Gastrocnemius medialis (tissue), 4 donors: ENCODE results near the gene RPL36A. TPM values are rescaled to one million over a fixed set of nuclear protein-coding genes. Genes with fewer than 3 reads are reported as not detected.

Experiments used
- ATAC-seq, 2 donors: fragments of 150-250 bp; one replicate each; pipeline ENCODE4 v1.9.1; 2016
- DNase-seq, 2 donors: peaks; one replicate each; pipeline ENCODE4 v3.0.0-alpha.2; 2019
- H3K27ac ChIP-seq, 4 donors: fragments of 200-600 bp; sonication (generic); 1 replicate in 1 of 4; 2 replicates in 3 of 4; pipeline ENCODE4 v1.5.1; 2016 to 2018; ENCODE audit warnings: mild to moderate bottlenecking in 2 of 4, moderate library complexity in 1 of 4
- H3K27me3 ChIP-seq, 3 donors: fragments of 200-600 bp; sonication (generic) in 2 of 3; 1 replicate in 1 of 3; 2 replicates in 2 of 3; pipeline versions ENCODE4 v1.5.1 to v1.6.0; 2016 to 2019; ENCODE audit warnings: mild to moderate bottlenecking in 1 of 3, moderate library complexity in 1 of 3
- H3K36me3 ChIP-seq, 2 donors: fragments of 200-600 bp; sonication (generic) in 1 of 2; one replicate each; pipeline ENCODE4 v1.5.1; 2017 to 2018
- H3K4me1 ChIP-seq, 2 donors: fragments of 200-600 bp; sonication (generic) in 1 of 2; one replicate each; pipeline ENCODE4 v1.5.1; 2016 to 2017; ENCODE audit warnings: mild to moderate bottlenecking in 2 of 2
- H3K4me3 ChIP-seq, 4 donors: fragments of 200-600 bp; sonication (generic) in 3 of 4; 1 replicate in 1 of 4; 2 replicates in 3 of 4; pipeline ENCODE4 v1.5.1; 2016 to 2019; ENCODE audit warnings: mild to moderate bottlenecking in 2 of 4
- H3K9me3 ChIP-seq, 3 donors: fragments of 200-600 bp; sonication (generic) in 2 of 3; 1 replicate in 1 of 3; 2 replicates in 2 of 3; pipeline ENCODE4 v1.5.1; 2016 to 2019
- POLR2A ChIP-seq, 2 donors: fragments of 450-650 bp; IDR thresholded peaks; one replicate each; pipeline ENCODE4 v1.6.1; 2017; ENCODE audit warnings: antibody characterized with exemption in 2 of 2, mild to moderate bottlenecking in 2 of 2, moderate library complexity in 2 of 2
- in situ Hi-C, 4 donors: fragments of 200-750 bp; cut with MboI; loops; one replicate each; pipeline versions ENCODE4 v1.15.0 to v1.8.0; 2017; ENCODE audit warnings: low sequenced_read_pairs in 4 of 4
- intact Hi-C: fragments of 100-400 bp; cut with DNase I; formaldehyde crosslinking; loops from one replicate; pipeline ENCODE4 v1.15.1; 2023; ENCODE audit warnings: low total_unique reads
- total RNA-seq, 4 donors: library from RNA; depleted of rRNA; stranded (reverse); fragments of >200 nt; gene quantifications; one replicate each; pipeline versions ENCODE4 v1.1.0 to v1.2.3, GENCODE V29; 2016
- TF ChIP-seq, protein P1 (sequence below), 5 experiments: fragments of 450-650 bp in 3 of 5; fragments of 200-600 bp in 2 of 5; sonication (generic) in 2 of 5; IDR thresholded peaks in 4 of 5; conservative IDR thresholded peaks in 1 of 5; 1 replicate in 4 of 5; 2 replicates in 1 of 5; pipeline ENCODE4 v1.5.1; 2016 to 2019; ENCODE audit warnings: antibody characterized with exemption in 5 of 5, mild to moderate bottlenecking in 3 of 5, moderate library complexity in 3 of 5

The RPL36A gene
- total RNA-seq, 4 donors from 2014 or later = 627 to 1,470 (median 1,100) TPM

DNA sequence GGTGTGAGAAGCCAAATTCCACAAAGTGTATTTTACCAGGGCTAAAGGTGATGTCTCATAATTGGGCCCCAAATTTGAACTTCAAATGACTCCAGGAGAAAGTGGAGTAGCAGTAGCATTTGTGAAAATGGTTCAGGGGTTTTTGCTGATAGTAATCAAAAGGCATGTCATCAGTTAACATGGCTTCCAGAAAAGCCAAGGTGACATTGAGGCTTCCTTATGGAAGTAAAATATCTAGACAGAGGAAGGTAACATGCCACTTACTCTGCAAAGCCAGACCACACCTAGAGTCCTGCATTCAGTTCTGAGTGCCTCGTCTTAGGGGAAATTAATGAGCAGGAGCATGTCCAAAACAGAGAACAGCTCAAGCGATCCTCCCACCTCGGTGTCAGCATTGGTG is 2.2 kb upstream of the RPL36A start:
- ATAC-seq (no peak), DNase-seq (no peak)
- intact Hi-C loops (no loop called here), in situ Hi-C loops (no loop called here)
- Histone ChIP-seq H3K27ac (no peak overlapping the region), H3K4me1 (no peaks in the 10 kb centered on the region), H3K9me3 (no peaks in the 10 kb centered on the region), H3K36me3 (no peaks in the 10 kb centered on the region), H3K27me3 (no peaks in the 10 kb centered on the region), H3K4me3 (no peak overlapping the region)
- TF ChIP-seq, protein P1, sequence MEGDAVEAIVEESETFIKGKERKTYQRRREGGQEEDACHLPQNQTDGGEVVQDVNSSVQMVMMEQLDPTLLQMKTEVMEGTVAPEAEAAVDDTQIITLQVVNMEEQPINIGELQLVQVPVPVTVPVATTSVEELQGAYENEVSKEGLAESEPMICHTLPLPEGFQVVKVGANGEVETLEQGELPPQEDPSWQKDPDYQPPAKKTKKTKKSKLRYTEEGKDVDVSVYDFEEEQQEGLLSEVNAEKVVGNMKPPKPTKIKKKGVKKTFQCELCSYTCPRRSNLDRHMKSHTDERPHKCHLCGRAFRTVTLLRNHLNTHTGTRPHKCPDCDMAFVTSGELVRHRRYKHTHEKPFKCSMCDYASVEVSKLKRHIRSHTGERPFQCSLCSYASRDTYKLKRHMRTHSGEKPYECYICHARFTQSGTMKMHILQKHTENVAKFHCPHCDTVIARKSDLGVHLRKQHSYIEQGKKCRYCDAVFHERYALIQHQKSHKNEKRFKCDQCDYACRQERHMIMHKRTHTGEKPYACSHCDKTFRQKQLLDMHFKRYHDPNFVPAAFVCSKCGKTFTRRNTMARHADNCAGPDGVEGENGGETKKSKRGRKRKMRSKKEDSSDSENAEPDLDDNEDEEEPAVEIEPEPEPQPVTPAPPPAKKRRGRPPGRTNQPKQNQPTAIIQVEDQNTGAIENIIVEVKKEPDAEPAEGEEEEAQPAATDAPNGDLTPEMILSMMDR (IDR thresholded peaks at IDR 0.05 in 4 of 5, conservative IDR thresholded peaks at IDR 0.05 in 1 of 5) = no peak
- no peak for TF ChIP-seq POLR2A (IDR thresholded peaks at IDR 0.05)

DNA sequence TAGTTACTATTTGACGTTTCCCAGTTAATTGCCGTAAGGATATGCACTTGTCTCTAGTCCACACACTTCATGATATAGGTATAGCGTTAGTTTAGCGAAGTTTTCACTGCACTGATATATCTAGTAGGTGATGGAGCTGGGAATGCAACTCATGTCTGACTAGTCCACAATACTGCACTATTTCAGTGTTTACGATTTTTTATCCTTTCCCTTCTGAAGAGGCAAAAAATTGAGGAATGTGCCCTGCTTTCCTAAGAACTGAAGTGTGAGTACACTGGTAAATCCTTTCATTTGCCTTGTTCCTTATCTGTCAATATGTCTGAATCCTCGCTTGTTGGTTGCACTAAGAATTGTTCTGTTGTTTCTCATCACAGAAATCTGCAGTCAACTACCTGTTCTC is 1.0 kb downstream of the RPL36A start:
- peaks cover 0 to 4% of the 10 kb centered on the region in 2 donors for H3K36me3 ChIP-seq
- no peaks in the 10 kb centered on the region for H3K4me1 ChIP-seq
- H3K4me3 ChIP-seq = peak overlapping the region; percentile 65 to 73 (median 70)
- in situ Hi-C loops = no loop called here
- intact Hi-C loops = loop anchor here (1.0 to 2.0 kb wide), 2 partner anchors 17 to 43 kb away; partner anchors contain the start of gene HNRNPH2
- no peaks in the 10 kb centered on the region for H3K9me3 ChIP-seq
- no peak for ATAC-seq
- DNase-seq = no peak
- H3K27ac ChIP-seq = peak overlapping the region; percentile 78 to 89 (median 81)
- TF ChIP-seq, protein P1 (IDR thresholded peaks at IDR 0.05 in 4 of 5, conservative IDR thresholded peaks at IDR 0.05 in 1 of 5) = no peak
- TF ChIP-seq POLR2A (IDR thresholded peaks at IDR 0.05) = no peak
- no peaks in the 10 kb centered on the region for H3K27me3 ChIP-seq

DNA sequence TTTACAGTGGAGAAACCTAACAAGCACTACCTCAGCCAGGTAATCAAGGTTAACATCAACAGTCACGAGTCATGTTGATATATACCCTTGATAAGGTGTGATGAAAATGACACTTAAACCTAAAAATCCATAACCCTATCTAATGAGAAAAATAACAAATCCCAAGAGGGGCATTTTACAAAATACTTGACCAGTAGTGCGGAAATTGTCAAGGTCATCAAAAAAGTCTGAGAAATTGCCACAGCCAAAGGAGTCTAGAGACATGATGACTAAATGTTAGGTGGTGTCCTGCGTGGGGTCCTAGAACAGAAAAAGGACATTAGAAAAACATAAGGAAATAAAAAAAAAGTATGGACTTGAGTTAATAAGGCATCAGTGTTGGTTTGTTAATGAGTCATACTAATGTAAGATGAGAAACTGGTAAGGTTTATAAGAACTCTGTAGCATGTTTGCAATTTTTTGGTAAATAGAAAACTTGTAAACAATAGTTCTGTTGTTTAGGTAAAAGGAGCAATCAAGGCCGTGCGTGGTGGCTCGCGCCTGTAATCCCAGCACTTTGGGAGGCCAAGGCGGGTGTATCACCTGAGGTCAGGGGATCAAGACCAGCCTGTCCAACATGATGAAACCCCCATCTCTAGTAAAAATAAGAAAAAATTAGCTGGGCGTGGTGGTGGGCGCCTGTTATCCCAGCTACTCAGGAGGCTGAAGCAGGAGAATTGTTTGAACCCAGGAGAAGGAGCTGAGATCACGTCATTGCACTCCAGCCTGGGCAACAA is 2.9 kb downstream of the RPL36A start:
- no peaks in the 10 kb centered on the region for H3K4me1 ChIP-seq
- DNase-seq = no peak
- intact Hi-C loops (no loop called here), in situ Hi-C loops (no loop called here)
- no peak overlapping the region for H3K4me3 ChIP-seq
- no peaks in the 10 kb centered on the region for H3K27me3 ChIP-seq
- H3K9me3 ChIP-seq = no peaks in the 10 kb centered on the region
- H3K27ac ChIP-seq = no peak overlapping the region
- H3K36me3 ChIP-seq = peaks cover 0 to 4% of the 10 kb centered on the region in 2 donors
- TF ChIP-seq POLR2A (IDR thresholded peaks at IDR 0.05) = no peak
- TF ChIP-seq, protein P1 (IDR thresholded peaks at IDR 0.05 in 4 of 5, conservative IDR thresholded peaks at IDR 0.05 in 1 of 5) = no peak
- ATAC-seq = no peak

DNA sequence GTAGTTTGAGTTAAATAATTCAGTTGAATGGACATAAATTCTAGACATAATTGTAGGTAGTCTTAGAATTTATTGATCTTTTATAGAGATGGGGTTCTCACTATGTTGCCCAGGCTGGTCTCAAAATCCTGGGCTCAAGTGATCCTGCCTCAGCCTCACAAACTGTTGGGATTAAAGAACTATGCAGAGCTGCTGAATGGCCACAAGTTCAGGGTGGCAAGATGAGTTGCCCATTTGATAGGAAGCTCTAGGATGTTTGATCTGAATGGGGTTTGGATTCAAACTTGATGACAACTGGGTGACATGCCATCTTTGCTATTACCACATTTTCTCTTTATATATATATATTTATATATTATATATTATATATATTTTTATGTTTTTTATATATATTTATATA is 3.6 kb downstream of the RPL36A start:
- in situ Hi-C loops = no loop called here

More for the DNA sequence above, 3.6 kb downstream of the RPL36A start:
- H3K4me3 ChIP-seq = no peak overlapping the region
- H3K27me3 ChIP-seq = no peaks in the 10 kb centered on the region
- no peaks in the 10 kb centered on the region for H3K4me1 ChIP-seq
- no peak for TF ChIP-seq POLR2A (IDR thresholded peaks at IDR 0.05)
- TF ChIP-seq, protein P1 (IDR thresholded peaks at IDR 0.05 in 4 of 5, conservative IDR thresholded peaks at IDR 0.05 in 1 of 5) = no peak
- H3K36me3 ChIP-seq = peaks cover 0 to 4% of the 10 kb centered on the region in 2 donors
- no peak for DNase-seq
- no peak overlapping the region for H3K27ac ChIP-seq
- ATAC-seq = no peak
- intact Hi-C loops = no loop called here
- no peaks in the 10 kb centered on the region for H3K9me3 ChIP-seq
